ENCODE measurements around the gene SLC25A39. TPM values are rescaled to one million over a fixed set of nuclear protein-coding genes. Genes with fewer than 3 reads are reported as not detected.

Gene SLC25A39
- total RNA-seq, 1 donor from 2014 or later, result 93.1 TPM

GRCh38 chr17:44352828-44353671, 28.4 kb upstream of the SLC25A39 start:
- no peak for TF ChIP-seq CTCF (IDR thresholded peaks at IDR 0.05)
- no peak for TF ChIP-seq POLR2A (IDR thresholded peaks at IDR 0.05)
- no peak for TF ChIP-seq POLR2AphosphoS5 (IDR thresholded peaks at IDR 0.05; ENCODE audit: insufficient read depth in 1 of 2, low read depth in 1 of 2)
- H3K36me3 ChIP-seq, result peaks cover 0 to 26% of the 10 kb centered on the region in 2 donors
- no peak for DNase-seq (ENCODE audit: extremely low spot score in 2 of 2)
- H3K4me1 ChIP-seq, result peaks cover 13% of the 10 kb centered on the region
- peak overlapping the region; percentile 73 for H3K27ac ChIP-seq
- peak overlapping the region; percentile 37 to 65 for H3K4me3 ChIP-seq
- H3K9me3 ChIP-seq, result no peaks in the 10 kb centered on the region
- intact Hi-C loops (cut with DNase I), result no loop called here
- no peaks in the 10 kb centered on the region for H3K27me3 ChIP-seq

- TF ChIP-seq POLR2A (IDR thresholded peaks at IDR 0.05), result no peak
- TF ChIP-seq CTCF (IDR thresholded peaks at IDR 0.05), result no peak
- TF ChIP-seq POLR2AphosphoS5 (IDR thresholded peaks at IDR 0.05; ENCODE audit: insufficient read depth in 1 of 2, low read depth in 1 of 2), result no peak
- Histone ChIP-seq H3K36me3 (peaks cover 0 to 26% of the 10 kb centered on the region in 2 donors), H3K4me1 (peaks cover 15% of the 10 kb centered on the region), H3K9me3 (no peaks in the 10 kb centered on the region), H3K27ac (no peak overlapping the region), H3K27me3 (no peaks in the 10 kb centered on the region), H3K4me3 (no peak overlapping the region)
- no peak for DNase-seq (ENCODE audit: extremely low spot score in 2 of 2)
- intact Hi-C loops (cut with DNase I), result no loop called here
Measured at GRCh38 chr17:44351961-44352827, 27.6 kb upstream of the SLC25A39 start.

- Histone ChIP-seq H3K4me3 (no peak overlapping the region), H3K27me3 (no peaks in the 10 kb centered on the region), H3K27ac (no peak overlapping the region), H3K9me3 (no peaks in the 10 kb centered on the region), H3K4me1 (peaks cover 23% of the 10 kb centered on the region), H3K36me3 (peaks cover 0 to 26% of the 10 kb centered on the region in 2 donors)
- no peak for DNase-seq (ENCODE audit: extremely low spot score in 2 of 2)
- TF ChIP-seq POLR2A (IDR thresholded peaks at IDR 0.05) (no peak), POLR2AphosphoS5 (IDR thresholded peaks at IDR 0.05; ENCODE audit: insufficient read depth in 1 of 2, low read depth in 1 of 2) (no peak)
- intact Hi-C loops (cut with DNase I), result no loop called here
Measured at GRCh38 chr17:44351464-44351863, 26.8 kb upstream of the SLC25A39 start.

GRCh38 chr17:44350733-44351226, 26.2 kb upstream of the SLC25A39 start:
- intact Hi-C loops (cut with DNase I), result no loop called here
- DNase-seq (ENCODE audit: extremely low spot score in 2 of 2), result no peak
- Histone ChIP-seq H3K27ac (no peak overlapping the region), H3K27me3 (no peaks in the 10 kb centered on the region), H3K4me1 (peaks cover 29% of the 10 kb centered on the region), H3K36me3 (peaks cover 0 to 26% of the 10 kb centered on the region in 2 donors), H3K9me3 (no peaks in the 10 kb centered on the region), H3K4me3 (no peak overlapping the region)
- TF ChIP-seq CTCF (IDR thresholded peaks at IDR 0.05), result peak; percentile 32 to 58 (median 52)
- TF ChIP-seq POLR2AphosphoS5 (IDR thresholded peaks at IDR 0.05; ENCODE audit: insufficient read depth in 1 of 2, low read depth in 1 of 2), result no peak

GRCh38 chr17:44349553-44350070, 25.0 kb upstream of the SLC25A39 start:
- H3K4me3 ChIP-seq, result no peak overlapping the region
- H3K27me3 ChIP-seq, result no peaks in the 10 kb centered on the region
- peaks cover 0 to 26% of the 10 kb centered on the region in 2 donors for H3K36me3 ChIP-seq
- peaks cover 32% of the 10 kb centered on the region for H3K4me1 ChIP-seq
- intact Hi-C loops (cut with DNase I), result no loop called here
- DNase-seq (ENCODE audit: extremely low spot score in 2 of 2), result no peak
- H3K27ac ChIP-seq, result no peak overlapping the region
- TF ChIP-seq POLR2AphosphoS5 (IDR thresholded peaks at IDR 0.05; ENCODE audit: insufficient read depth in 1 of 2, low read depth in 1 of 2), result no peak
- TF ChIP-seq CTCF (IDR thresholded peaks at IDR 0.05), result no peak
- no peak for TF ChIP-seq POLR2A (IDR thresholded peaks at IDR 0.05)
- no peaks in the 10 kb centered on the region for H3K9me3 ChIP-seq

Measured in vagina (tissue), 2 donors.